ENCODE measurements around the gene GREB1. TPM values are rescaled to one million over a fixed set of nuclear protein-coding genes. Genes with fewer than 3 reads are reported as not detected.
A peak's percentile ranks its signal among the peaks of the same experiment; 100 is the strongest.

The GREB1 gene
- total and polyA plus RNA-seq, 2 of the 13 experiments (the other 11 are each of a cell fraction or from before 2014, with no cell fraction given), result 31.3 to 61.2 TPM

DNA sequence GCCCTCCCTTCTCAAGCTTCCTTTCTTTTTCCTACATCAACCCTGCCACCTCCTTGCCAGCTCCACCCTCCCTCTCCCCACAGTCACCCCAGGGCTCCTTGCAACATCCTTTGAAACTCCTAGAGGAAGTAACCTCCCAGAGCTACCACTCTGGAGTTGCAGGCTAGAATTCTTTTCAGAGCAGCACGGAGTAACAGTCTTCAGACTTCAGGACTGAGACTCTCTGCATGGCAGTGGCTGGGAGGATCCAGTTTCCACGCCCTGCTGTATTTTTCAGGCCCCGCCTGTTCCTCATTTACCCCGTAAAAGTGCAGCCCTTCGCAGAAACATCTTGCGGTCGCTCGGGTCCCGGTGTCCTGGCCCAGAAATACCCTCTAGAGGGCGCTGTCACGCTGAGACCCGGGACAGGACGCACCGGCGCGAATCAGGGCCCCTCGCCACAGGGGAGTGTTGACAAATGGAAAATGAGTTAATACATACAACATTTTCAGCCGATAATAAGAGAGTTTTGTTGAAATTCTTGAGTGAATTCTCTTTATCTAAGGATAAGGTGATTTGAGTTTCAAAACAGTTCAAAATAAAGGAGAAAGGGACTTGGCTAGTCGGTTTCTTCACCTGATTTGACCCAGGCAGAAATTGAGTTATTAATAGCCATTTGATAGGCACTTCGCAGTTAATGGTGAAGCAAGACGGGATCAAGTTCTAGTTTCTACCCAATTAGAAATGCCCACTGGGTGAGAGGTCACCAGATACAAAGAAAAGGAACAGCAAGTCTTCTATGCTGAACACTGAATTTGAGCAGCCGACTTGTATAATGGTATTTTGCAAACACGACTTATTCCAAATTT lies 154.6 kb downstream of the GREB1 start (continued):
- TF ChIP-seq, protein P1, sequence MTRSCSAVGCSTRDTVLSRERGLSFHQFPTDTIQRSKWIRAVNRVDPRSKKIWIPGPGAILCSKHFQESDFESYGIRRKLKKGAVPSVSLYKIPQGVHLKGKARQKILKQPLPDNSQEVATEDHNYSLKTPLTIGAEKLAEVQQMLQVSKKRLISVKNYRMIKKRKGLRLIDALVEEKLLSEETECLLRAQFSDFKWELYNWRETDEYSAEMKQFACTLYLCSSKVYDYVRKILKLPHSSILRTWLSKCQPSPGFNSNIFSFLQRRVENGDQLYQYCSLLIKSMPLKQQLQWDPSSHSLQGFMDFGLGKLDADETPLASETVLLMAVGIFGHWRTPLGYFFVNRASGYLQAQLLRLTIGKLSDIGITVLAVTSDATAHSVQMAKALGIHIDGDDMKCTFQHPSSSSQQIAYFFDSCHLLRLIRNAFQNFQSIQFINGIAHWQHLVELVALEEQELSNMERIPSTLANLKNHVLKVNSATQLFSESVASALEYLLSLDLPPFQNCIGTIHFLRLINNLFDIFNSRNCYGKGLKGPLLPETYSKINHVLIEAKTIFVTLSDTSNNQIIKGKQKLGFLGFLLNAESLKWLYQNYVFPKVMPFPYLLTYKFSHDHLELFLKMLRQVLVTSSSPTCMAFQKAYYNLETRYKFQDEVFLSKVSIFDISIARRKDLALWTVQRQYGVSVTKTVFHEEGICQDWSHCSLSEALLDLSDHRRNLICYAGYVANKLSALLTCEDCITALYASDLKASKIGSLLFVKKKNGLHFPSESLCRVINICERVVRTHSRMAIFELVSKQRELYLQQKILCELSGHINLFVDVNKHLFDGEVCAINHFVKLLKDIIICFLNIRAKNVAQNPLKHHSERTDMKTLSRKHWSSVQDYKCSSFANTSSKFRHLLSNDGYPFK (CRISPR knock-in tag; IDR thresholded peaks at IDR 0.05; ENCODE audit: borderline replicate concordance), result no peak
- TF ChIP-seq GATA4 (IDR thresholded peaks at IDR 0.05; ENCODE audit: borderline replicate concordance, low read depth), result no peak
- TF ChIP-seq SRF (IDR thresholded peaks at IDR 0.05; ENCODE audit: low read depth, low read length), result no peak
- TF ChIP-seq MXD4 (CRISPR knock-in tag; IDR thresholded peaks at IDR 0.05), result no peak
- TF ChIP-seq BHLHE40 (IDR thresholded peaks at IDR 0.05; ENCODE audit: low read length), result peak; percentile 24; the same call in 1 of the 2 replicates
- no peak for TF ChIP-seq ZIK1 (CRISPR knock-in tag; IDR thresholded peaks at IDR 0.05; ENCODE audit: borderline replicate concordance, low read depth)
- TF ChIP-seq, protein P2, sequence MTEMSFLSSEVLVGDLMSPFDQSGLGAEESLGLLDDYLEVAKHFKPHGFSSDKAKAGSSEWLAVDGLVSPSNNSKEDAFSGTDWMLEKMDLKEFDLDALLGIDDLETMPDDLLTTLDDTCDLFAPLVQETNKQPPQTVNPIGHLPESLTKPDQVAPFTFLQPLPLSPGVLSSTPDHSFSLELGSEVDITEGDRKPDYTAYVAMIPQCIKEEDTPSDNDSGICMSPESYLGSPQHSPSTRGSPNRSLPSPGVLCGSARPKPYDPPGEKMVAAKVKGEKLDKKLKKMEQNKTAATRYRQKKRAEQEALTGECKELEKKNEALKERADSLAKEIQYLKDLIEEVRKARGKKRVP (CRISPR knock-in tag; IDR thresholded peaks at IDR 0.05), result no peak
- TF ChIP-seq ZFY (CRISPR knock-in tag; IDR thresholded peaks at IDR 0.05), result no peak
- TF ChIP-seq, protein P3, sequence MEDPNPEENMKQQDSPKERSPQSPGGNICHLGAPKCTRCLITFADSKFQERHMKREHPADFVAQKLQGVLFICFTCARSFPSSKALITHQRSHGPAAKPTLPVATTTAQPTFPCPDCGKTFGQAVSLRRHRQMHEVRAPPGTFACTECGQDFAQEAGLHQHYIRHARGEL (CRISPR knock-in tag; IDR thresholded peaks at IDR 0.05), result no peak
- TF ChIP-seq, protein P4, sequence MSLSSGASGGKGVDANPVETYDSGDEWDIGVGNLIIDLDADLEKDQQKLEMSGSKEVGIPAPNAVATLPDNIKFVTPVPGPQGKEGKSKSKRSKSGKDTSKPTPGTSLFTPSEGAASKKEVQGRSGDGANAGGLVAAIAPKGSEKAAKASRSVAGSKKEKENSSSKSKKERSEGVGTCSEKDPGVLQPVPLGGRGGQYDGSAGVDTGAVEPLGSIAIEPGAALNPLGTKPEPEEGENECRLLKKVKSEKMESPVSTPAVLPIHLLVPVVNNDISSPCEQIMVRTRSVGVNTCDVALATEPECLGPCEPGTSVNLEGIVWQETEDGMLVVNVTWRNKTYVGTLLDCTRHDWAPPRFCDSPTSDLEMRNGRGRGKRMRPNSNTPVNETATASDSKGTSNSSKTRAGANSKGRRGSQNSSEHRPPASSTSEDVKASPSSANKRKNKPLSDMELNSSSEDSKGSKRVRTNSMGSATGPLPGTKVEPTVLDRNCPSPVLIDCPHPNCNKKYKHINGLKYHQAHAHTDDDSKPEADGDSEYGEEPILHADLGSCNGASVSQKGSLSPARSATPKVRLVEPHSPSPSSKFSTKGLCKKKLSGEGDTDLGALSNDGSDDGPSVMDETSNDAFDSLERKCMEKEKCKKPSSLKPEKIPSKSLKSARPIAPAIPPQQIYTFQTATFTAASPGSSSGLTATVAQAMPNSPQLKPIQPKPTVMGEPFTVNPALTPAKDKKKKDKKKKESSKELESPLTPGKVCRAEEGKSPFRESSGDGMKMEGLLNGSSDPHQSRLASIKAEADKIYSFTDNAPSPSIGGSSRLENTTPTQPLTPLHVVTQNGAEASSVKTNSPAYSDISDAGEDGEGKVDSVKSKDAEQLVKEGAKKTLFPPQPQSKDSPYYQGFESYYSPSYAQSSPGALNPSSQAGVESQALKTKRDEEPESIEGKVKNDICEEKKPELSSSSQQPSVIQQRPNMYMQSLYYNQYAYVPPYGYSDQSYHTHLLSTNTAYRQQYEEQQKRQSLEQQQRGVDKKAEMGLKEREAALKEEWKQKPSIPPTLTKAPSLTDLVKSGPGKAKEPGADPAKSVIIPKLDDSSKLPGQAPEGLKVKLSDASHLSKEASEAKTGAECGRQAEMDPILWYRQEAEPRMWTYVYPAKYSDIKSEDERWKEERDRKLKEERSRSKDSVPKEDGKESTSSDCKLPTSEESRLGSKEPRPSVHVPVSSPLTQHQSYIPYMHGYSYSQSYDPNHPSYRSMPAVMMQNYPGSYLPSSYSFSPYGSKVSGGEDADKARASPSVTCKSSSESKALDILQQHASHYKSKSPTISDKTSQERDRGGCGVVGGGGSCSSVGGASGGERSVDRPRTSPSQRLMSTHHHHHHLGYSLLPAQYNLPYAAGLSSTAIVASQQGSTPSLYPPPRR (CRISPR knock-in tag; IDR thresholded peaks at IDR 0.05; ENCODE audit: borderline replicate concordance), result no peak
- TF ChIP-seq, protein P5, sequence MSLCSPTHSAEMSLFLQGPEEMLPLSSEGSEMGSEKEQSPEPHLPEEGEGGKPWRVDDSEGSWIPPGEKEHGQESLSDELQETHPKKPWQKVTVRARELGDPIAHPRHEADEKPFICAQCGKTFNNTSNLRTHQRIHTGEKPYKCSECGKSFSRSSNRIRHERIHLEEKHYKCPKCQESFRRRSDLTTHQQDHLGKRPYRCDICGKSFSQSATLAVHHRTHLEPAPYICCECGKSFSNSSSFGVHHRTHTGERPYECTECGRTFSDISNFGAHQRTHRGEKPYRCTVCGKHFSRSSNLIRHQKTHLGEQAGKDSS (CRISPR knock-in tag; IDR thresholded peaks at IDR 0.05; ENCODE audit: borderline replicate concordance, low read depth), result no peak

Measured in HepG2 (cell line).